Esophagus muscularis mucosa (tissue), 4 donors: ENCODE measurements around the gene NUP160.

ENCODE experiments used
- EP300 ChIP-seq: sonication (generic); formaldehyde crosslinking; IDR thresholded peaks from one replicate; pipeline ENCODE4 v1.6.1; 2017; ENCODE audit warnings: antibody characterized with exemption
- POLR2A ChIP-seq: fragments of 450-650 bp; IDR thresholded peaks from one replicate; pipeline ENCODE4 v1.6.1; 2017; ENCODE audit warnings: antibody characterized with exemption, moderate library complexity, mild to moderate bottlenecking, low read depth
- POLR2AphosphoS5 ChIP-seq, 2 donors: sonication (generic); formaldehyde crosslinking; IDR thresholded peaks; one replicate each; pipeline ENCODE4 v1.6.1; 2017; ENCODE audit warnings: antibody characterized with exemption in 2 of 2
- TF ChIP-seq, protein P1 (sequence below), 3 experiments: fragments of 200-600 bp in 2 of 3; fragments of 450-650 bp in 1 of 3; sonication (generic) in 2 of 3; IDR thresholded peaks; one replicate each; pipeline ENCODE4 v1.5.1; 2017 to 2019; ENCODE audit warnings: antibody characterized with exemption in 3 of 3, mild to moderate bottlenecking in 2 of 3, moderate library complexity in 1 of 3

DNA sequence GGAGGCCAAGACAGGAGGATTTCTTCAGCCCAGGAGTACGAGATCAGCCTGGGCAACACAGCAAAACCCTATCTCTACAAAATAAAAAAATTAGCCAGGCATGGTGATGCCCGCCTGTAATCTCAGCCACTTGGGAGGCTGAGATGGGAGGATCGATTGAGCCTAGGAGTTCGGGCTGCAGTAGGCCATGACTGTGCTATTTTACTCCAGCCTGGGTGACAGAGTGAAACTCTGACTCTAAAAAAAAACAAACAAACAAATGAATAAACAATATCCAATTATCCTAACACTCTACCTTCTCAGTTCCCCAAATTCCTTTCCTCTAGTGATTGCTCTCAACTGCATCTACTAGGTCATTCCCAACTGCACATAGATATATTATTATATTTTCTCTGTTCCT is 5.4 kb downstream of the NUP160 start:
- no peak for TF ChIP-seq EP300
- TF ChIP-seq POLR2A, result no peak
- TF ChIP-seq, protein P1, sequence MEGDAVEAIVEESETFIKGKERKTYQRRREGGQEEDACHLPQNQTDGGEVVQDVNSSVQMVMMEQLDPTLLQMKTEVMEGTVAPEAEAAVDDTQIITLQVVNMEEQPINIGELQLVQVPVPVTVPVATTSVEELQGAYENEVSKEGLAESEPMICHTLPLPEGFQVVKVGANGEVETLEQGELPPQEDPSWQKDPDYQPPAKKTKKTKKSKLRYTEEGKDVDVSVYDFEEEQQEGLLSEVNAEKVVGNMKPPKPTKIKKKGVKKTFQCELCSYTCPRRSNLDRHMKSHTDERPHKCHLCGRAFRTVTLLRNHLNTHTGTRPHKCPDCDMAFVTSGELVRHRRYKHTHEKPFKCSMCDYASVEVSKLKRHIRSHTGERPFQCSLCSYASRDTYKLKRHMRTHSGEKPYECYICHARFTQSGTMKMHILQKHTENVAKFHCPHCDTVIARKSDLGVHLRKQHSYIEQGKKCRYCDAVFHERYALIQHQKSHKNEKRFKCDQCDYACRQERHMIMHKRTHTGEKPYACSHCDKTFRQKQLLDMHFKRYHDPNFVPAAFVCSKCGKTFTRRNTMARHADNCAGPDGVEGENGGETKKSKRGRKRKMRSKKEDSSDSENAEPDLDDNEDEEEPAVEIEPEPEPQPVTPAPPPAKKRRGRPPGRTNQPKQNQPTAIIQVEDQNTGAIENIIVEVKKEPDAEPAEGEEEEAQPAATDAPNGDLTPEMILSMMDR (IDR thresholded peaks at IDR 0.05), result no peak
- no peak for TF ChIP-seq POLR2AphosphoS5 (IDR thresholded peaks at IDR 0.05)
